Right lung (tissue), 5 donors: Measurements from ENCODE around the gene SETD1B. TPM values are rescaled to one million over a fixed set of nuclear protein-coding genes. Genes with fewer than 3 reads are reported as not detected.

Experiments used
- DNase-seq, 2 donors: peaks; one replicate each; pipeline ENCODE4 v3.0.0-alpha.2; 2013
- polyA plus RNA-seq, 5 donors: library from polyadenylated mRNA; unstranded; fragments of 120-200 nt; gene quantifications; one replicate each; pipeline versions ENCODE4 v1.2.1 to v1.2.3, GENCODE V29; 2013; ENCODE audit warnings: inconsistent platforms in 1 of 5, low replicate concordance in 1 of 5; ENCODE audit not compliant: insufficient read length in 5 of 5, insufficient read depth in 1 of 5

Gene SETD1B
- polyA plus RNA-seq, 5 donors, result 9.4 to 16.6 (median 13.1) TPM

DNA sequence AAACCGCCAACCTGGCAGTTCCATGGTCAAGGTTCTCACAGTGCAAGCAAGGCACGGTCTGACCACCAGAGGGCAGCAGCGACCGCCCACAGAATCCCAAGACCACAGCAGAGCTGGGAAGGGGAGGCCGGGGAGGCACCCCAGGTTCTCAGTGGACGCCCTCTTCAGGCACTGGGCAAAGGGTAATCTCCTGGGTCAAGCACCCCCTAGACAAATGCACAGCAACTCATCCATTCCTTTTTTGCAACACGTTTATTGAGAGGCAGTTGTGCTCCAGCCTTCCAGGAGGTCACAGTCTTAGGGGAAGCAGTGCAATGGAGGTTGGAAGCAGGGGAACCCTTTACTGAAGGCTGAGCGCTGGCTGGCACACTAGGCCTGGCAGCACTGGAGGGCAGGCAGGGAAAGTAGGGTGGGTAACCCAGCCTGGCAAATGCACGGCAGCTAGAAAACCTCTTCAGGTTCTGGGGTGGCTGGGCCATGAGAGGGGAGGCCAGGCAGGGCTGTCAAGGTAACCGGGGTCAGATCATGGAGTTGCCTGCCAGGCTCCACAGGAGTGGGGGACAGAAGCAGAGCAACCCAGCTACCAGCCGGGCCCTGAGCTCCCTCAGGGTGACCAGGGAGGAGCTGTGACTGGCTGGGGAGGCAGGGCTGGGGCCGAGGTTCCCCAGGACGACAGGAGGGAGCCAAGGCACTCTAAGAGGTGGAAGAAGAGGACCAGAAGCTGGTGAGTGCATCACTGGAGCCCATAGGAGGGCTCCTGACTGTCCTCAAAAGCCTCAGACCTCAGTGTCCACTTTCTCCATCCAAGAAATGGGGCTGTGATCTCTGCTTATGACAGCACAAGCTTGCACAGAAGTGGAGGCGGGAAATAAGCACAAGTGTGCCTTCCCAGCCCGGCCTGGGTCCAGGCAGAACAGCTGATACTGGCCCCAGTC lies 8.5 kb upstream of the SETD1B start:
- peak in 1 of 2 donors; percentile 84 for DNase-seq

DNA sequence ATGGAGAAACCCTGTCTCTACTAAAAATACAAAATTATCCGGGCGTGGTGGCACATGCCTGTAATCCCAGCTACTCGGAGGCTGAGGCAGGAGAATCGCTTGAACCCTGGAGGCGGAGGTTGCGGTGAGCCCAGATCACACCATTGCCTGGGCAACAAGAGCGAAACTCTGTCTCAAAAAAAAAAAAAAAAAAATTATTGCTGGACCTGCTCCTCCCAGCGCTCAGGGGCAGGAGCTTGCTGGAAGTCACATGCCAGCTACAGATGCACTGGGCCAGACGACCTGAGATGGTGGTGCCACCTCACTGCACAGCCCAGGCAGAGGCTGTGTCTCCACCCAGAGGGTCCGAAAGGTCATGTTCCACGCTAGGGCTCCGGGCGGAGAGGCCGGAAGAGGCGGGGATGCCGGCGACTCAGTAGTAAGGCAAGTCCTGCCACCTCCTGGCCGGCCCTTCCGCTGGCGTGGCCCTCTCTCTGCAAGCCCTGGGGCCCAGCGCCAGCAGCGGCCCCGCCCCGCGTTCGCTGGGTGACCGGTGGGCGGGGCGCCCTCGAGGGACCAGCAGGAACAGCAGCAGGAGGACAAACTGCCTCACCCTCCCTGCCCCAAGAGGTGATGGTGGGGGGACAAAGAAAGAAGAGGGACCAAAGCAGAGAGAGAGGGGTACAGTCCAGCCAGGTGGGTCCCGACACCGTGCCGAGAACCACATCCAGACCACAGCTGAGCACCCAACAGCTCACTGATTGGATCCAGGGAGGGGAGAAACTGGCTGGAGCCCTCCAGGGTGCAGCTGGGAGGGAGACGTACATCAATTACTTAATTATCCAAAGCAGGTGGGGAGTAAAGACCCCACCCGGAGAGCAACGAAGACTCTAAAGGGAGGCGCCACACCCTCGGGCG lies 6.7 kb upstream of the SETD1B start:
- peak; percentile 89 for DNase-seq

GRCh38 chr12:121797937-121798786 lies 5.6 kb upstream of the SETD1B start:
- no peak for DNase-seq

GRCh38 chr12:121798787-121799155 lies 5.0 kb upstream of the SETD1B start:
- DNase-seq, result no peak

DNA sequence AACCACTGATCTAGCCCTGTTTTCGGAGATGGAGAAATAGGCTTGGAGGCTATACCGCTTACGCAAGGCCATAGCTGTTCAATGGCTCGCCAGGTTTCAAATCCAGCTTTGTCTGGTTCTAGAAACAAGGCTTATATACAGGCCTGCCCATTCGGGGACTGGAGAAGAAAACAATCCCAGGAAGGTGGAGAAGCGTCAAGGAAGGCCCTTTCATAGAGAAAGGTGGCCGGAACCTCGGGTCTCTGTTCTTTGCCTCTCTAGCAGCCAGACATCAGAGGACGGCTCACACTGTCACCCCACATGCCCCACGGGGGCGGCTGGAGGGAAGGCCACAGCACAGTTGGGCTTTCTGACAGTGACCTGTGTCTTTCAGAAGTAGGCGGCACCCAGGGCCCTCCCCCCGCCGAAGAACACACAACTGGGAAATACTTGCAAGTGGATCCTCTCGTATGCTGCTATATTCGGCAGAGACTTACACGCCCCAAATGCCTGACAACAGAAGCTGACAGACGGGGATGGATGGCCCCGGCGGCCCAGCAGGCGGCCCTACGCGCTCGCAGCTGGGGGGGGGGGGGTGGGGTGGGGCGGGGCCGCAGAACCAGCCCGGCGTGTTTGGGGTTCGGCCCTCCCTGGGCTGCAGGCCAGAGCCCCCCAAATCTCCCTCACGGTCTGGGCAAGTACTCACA lies 4.5 kb upstream of the SETD1B start:
- no peak for DNase-seq

DNA sequence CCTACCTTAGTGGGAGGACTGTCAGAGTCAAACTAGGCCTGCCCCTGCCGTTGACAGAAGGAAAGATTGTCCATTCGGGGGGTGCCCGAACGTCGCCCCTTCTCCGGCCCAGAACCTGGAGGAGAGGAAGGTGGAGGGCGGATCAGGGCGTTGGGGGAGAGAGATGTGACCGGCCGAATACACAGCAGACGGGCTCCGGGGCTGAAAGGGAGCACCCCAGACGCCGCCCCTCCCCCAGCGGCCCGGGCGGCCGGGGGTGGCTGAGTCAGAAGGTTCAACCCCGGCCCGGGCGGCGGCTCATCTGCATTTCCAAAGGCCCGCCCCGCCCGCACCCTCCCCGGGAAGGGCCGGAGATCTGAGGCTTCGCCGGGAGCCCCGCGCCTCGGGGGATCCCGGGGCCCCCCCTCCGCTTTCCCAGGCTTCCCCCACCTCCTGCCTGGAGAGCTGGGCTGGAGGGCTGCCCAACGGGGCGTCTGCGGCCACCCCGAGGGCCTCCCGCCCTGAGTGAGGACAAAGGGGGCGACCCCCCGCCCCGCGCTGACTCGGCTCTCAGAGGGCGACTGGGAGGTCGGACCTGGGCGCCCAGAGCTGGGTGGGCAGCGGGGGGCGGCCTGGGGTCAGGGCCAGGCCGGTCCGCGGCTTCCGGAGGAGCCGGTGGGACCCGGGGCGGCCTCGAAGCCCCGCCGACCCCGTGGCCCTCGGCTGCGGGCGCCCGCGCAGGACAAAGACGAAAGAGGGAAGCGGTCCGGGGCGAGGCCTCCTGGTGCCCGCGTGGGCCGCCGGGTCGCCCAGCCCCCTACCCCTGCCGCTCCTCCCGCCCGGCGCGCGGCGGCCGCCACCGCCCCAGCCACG lies 3.7 kb upstream of the SETD1B start:
- peak; percentile 74 to 79 for DNase-seq

DNA sequence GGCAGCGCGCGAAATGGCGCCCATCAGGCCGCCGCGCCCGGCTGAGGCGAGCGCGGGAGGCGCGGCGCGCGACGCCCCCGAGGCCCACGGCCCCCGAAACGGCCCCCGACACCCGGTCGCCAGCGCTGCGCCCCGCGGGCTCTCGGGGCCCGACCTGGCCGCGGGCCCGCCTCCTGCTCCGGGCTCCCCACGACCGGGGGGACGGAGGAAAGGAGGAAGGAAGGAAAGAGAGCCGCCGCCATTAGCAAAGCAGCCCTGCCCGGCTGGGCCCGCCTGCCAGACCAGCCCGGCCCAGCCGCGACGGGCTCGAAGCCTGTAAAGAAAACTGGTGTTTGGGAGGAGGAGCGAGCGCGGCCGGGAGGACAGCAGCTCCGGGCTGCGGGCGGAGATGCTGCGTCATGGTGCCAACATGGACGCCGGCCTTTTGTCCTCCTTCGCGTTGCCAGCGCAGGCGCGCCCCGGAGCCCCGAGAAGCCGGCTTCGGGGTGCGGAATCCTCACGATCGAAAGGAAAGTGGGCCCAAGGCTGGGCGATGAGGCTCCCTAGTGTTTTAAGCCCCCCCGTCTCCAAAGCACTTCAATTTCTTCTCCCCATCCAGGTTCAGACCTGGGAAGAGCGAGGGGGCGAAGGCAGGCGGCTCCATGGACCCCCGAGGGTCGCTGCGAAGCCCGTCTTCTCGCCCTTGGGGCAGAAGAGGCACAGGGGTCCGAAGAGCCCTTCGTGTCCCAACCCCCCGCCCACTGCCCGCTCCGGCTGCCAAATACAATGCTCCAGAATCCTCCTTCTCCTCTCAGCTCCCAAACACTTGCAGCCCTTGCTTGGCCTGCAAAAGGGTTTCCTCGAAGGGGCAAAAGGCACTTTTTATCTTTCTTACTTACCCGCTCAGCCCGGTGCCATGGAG lies 2.9 kb upstream of the SETD1B start:
- no peak for DNase-seq

GRCh38 chr12:121801595-121802484 lies 2.0 kb upstream of the SETD1B start:
- no peak for DNase-seq

DNA sequence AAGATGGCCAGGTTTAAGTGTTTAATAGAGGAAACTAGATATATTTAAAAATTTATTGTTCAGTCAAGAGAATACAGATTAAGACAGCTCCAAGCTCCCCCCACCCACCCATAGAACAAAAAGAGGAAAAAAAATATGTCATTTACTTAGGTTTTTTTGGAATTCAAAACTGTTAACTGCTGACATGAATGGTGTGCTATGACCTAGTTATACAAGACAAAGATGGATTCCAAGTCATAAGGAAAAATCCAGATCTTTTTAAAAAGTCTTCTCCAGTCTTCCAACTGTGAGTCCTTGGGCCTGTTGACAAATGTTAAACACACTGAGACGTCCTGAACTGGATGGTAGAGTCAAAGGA lies 1.3 kb upstream of the SETD1B start:
- DNase-seq, result no peak

- peak; percentile 96 to 97 for DNase-seq
These were observed 738 bp upstream of the SETD1B start for GRCh38 chr12:121802843-121803698.

DNA sequence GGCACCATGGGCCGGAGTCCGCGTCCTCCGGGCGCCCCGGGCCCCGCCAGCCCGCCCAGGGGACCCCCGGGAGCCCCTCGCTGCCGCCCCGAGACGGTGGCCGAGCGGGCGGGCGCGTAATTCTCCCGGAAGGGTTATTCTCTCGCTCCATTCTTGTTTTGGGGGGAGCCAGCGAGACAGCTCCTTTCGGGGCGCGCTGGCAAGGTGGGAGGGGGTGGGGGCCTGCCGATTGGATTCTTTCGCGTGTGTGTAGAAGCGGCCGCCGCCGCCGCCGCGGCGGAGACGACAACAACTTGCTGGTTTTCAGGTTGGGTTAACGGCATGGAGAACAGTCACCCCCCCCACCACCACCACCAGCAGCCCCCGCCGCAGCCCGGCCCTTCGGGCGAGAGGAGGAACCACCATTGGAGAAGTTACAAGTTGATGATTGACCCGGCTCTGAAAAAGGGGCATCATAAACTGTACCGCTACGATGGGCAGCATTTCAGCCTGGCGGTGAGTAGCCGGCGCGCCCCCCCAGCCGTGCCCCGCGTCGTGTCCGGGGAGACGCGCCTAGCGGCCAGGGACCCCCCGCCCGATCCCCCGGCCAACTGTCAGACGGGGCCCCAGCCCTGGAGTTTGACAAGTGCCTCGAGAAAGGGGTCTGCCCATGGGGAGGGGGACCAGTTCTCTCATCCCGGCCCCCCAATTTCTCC lies 755 bp downstream of the SETD1B start:
- no peak for DNase-seq

GRCh38 chr12:121805171-121806008 lies 1.6 kb downstream of the SETD1B start:
- no peak for DNase-seq

- no peak for DNase-seq
These were observed 2.3 kb downstream of the SETD1B start for GRCh38 chr12:121806009-121806545.

- DNase-seq, result no peak
These were observed 3.0 kb downstream of the SETD1B start for GRCh38 chr12:121806546-121807423.
